Right atrium auricular region (tissue), 2 donors: Measurements from ENCODE around the gene HTRA1. TPM values are rescaled to one million over a fixed set of nuclear protein-coding genes. Genes with fewer than 3 reads are reported as not detected.

Source experiments
- DNase-seq: peaks from one replicate; pipeline ENCODE4 v3.0.0-alpha.2; 2019; ENCODE audit warnings: low spot score
- H3K27ac ChIP-seq, 2 donors: fragments of 200-600 bp; sonication (generic); 1 replicate in 1 of 2; 2 replicates in 1 of 2; pipeline ENCODE4 v1.5.1; 2016 to 2019
- H3K27me3 ChIP-seq, 2 donors: fragments of 200-600 bp; sonication (generic); one replicate each; pipeline versions ENCODE4 v1.5.1 to v1.6.0; 2017 to 2019
- H3K36me3 ChIP-seq: fragments of 200-600 bp; sonication (generic); one replicate; pipeline ENCODE4 v1.5.1; 2016
- H3K4me1 ChIP-seq, 2 donors: fragments of 200-600 bp; sonication (generic); one replicate each; pipeline versions ENCODE4 v1.5.1 to v1.6.0; 2017 to 2019
- H3K4me3 ChIP-seq, 2 donors: fragments of 200-600 bp; sonication (generic); 1 replicate in 1 of 2; 2 replicates in 1 of 2; pipeline ENCODE4 v1.5.1; 2017 to 2019; ENCODE audit warnings: mild to moderate bottlenecking in 1 of 2, moderate library complexity in 1 of 2
- H3K9me3 ChIP-seq, 2 donors: fragments of 200-600 bp; sonication (generic); one replicate each; pipeline ENCODE4 v1.5.1; 2019
- CTCF ChIP-seq, 2 donors: fragments of 200-600 bp; sonication (generic); IDR thresholded peaks; one replicate each; pipeline ENCODE4 v1.5.1; 2019; ENCODE audit warnings: antibody characterized with exemption in 2 of 2
- total RNA-seq, 2 donors: library from RNA; depleted of rRNA; stranded (reverse); fragments of >200 nt; gene quantifications; one replicate each; pipeline ENCODE4 v1.1.0, GENCODE V29; 2016

The HTRA1 gene
- total RNA-seq, 2 donors from 2014 or later = 76.3 to 78.3 TPM

- TF ChIP-seq CTCF (IDR thresholded peaks at IDR 0.05) = no peak
- DNase-seq = no peak
- H3K9me3 ChIP-seq = no peaks in the 10 kb centered on the region
- no peaks in the 10 kb centered on the region for H3K36me3 ChIP-seq
- H3K4me1 ChIP-seq = peaks cover 0 to 44% of the 10 kb centered on the region in 2 donors
- no peaks in the 10 kb centered on the region for H3K27me3 ChIP-seq
- H3K4me3 ChIP-seq = no peak overlapping the region
- peak overlapping the region; percentile 69 to 71 for H3K27ac ChIP-seq
Measured at GRCh38 chr10:122468926-122469781, 7.8 kb downstream of the HTRA1 start.

GRCh38 chr10:122469848-122470247 is 8.5 kb downstream of the HTRA1 start:
- DNase-seq = no peak

GRCh38 chr10:122471531-122472177 is 10.3 kb downstream of the HTRA1 start:
- Histone ChIP-seq H3K9me3 (no peaks in the 10 kb centered on the region), H3K27me3 (no peaks in the 10 kb centered on the region), H3K27ac (no peak overlapping the region), H3K4me1 (peaks cover 0 to 64% of the 10 kb centered on the region in 2 donors), H3K36me3 (no peaks in the 10 kb centered on the region), H3K4me3 (no peak overlapping the region)
- TF ChIP-seq CTCF (IDR thresholded peaks at IDR 0.05) = no peak
- no peak for DNase-seq

More at GRCh38 chr10:122469848-122470247, 8.5 kb downstream of the HTRA1 start:
- no peak overlapping the region for H3K4me3 ChIP-seq
- no peaks in the 10 kb centered on the region for H3K27me3 ChIP-seq
- H3K9me3 ChIP-seq = no peaks in the 10 kb centered on the region
- H3K4me1 ChIP-seq = peaks cover 0 to 48% of the 10 kb centered on the region in 2 donors
- TF ChIP-seq CTCF (IDR thresholded peaks at IDR 0.05) = no peak
- no peaks in the 10 kb centered on the region for H3K36me3 ChIP-seq
- H3K27ac ChIP-seq = peak overlapping the region; percentile 69 to 71

DNA sequence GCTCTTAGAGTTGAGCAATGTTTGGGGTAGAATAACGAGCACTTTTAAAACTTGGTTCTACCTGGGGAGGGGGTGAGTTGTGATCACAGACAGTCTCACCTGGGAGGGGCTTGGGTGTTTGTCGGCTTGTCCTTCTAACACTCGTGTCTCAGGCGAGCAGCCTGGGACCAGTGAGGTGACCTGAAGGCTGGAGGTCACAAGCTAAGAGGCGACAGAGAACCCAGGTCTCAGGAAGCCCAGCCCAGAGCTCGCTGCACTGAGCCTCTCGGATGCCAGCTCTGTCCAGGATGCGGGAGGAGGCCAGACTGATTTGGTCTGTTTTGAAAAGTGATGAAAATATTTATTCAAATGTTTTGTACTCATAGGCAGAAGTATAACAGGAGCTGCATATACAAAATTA is 11.8 kb downstream of the HTRA1 start:
- no peak overlapping the region for H3K27ac ChIP-seq
- no peaks in the 10 kb centered on the region for H3K36me3 ChIP-seq
- H3K4me1 ChIP-seq = peaks cover 0 to 60% of the 10 kb centered on the region in 2 donors
- no peaks in the 10 kb centered on the region for H3K9me3 ChIP-seq
- H3K4me3 ChIP-seq = no peak overlapping the region
- DNase-seq = no peak
- H3K27me3 ChIP-seq = no peaks in the 10 kb centered on the region
- TF ChIP-seq CTCF (IDR thresholded peaks at IDR 0.05) = no peak

GRCh38 chr10:122474131-122474818 is 12.9 kb downstream of the HTRA1 start:
- peak overlapping the region; percentile 57 to 60 for H3K27ac ChIP-seq

More at GRCh38 chr10:122474131-122474818, 12.9 kb downstream of the HTRA1 start:
- no peaks in the 10 kb centered on the region for H3K27me3 ChIP-seq
- no peak for DNase-seq
- peaks cover 0 to 48% of the 10 kb centered on the region in 2 donors for H3K4me1 ChIP-seq
- H3K4me3 ChIP-seq = peak overlapping the region in 1 of 2 donors; percentile 19
- no peaks in the 10 kb centered on the region for H3K36me3 ChIP-seq
- no peaks in the 10 kb centered on the region for H3K9me3 ChIP-seq
- no peak for TF ChIP-seq CTCF (IDR thresholded peaks at IDR 0.05)
